ENCODE data around the gene GPRC5C. TPM values are rescaled to one million over a fixed set of nuclear protein-coding genes. Genes with fewer than 3 reads are reported as not detected.

Gene GPRC5C
- total and polyA plus RNA-seq, 9 of the 15 experiments (the other 6 are each of a cell fraction or from before 2014, with no cell fraction given) = 0.28 to 9.0 (median 4.1) TPM

GRCh38 chr17:74431568-74432423, at the start of gene GPRC5C (continued):
- TF ChIP-seq KAT7 (CRISPR knock-in tag; IDR thresholded peaks at IDR 0.05; ENCODE audit: borderline replicate concordance) = peak; percentile 91; the same call in 1 of the 2 replicates
- peak; percentile 42; the same call in 1 of the 2 replicates for TF ChIP-seq AFF4 (CRISPR knock-in tag; IDR thresholded peaks at IDR 0.05)
- no peak; the same call in none of the 2 replicates for TF ChIP-seq ZC3H4 (CRISPR knock-in tag; IDR thresholded peaks at IDR 0.05; ENCODE audit: borderline replicate concordance)
- peak in 1 of 2 experiments; percentile 80; a peak in 2 of 4 replicates for TF ChIP-seq MAZ (CRISPR knock-in tag; conservative IDR thresholded peaks at IDR 0.05 in 1 of 2, IDR thresholded peaks at IDR 0.05 in 1 of 2)
- peak; percentile 97; the same call in 1 of the 2 replicates for TF ChIP-seq FOXP4 (CRISPR knock-in tag; IDR thresholded peaks at IDR 0.05; ENCODE audit: borderline replicate concordance)
- TF ChIP-seq ZBTB40 (IDR thresholded peaks at IDR 0.05) = no peak
- TF ChIP-seq ZBTB40 (CRISPR knock-in tag; IDR thresholded peaks at IDR 0.05) = 0 out of 2 replicates have a peak, but pooled peaks have one; percentile 8
- TF ChIP-seq HDGF (IDR thresholded peaks at IDR 0.05) = no peak
- TF ChIP-seq PHF8 (IDR thresholded peaks at IDR 0.05; ENCODE audit: borderline replicate concordance, low read length) = peak; percentile 24; the same call in 1 of the 2 replicates
